Measurements from ENCODE around the gene SMOC2.
A peak's percentile ranks its signal among the peaks of the same experiment; 100 is the strongest.
"Not testable (repeated sequence)": the region's sequence is repeated elsewhere in the genome, so short reads cannot be mapped to it uniquely, and the experiment has no call there.

Gene SMOC2

GRCh38 chr6:168683621-168684020 is 242.6 kb downstream of the SMOC2 start:
- DNase-seq (ENCODE audit: low spot score): peak; percentile 34

GRCh38 chr6:168684471-168684870 is 243.5 kb downstream of the SMOC2 start:
- DNase-seq (ENCODE audit: low spot score): no peak

GRCh38 chr6:168684906-168685305 is 243.9 kb downstream of the SMOC2 start:
- no peak for DNase-seq (ENCODE audit: low spot score)

- DNase-seq (ENCODE audit: low spot score): no peak
Observed at GRCh38 chr6:168686029-168686738, 245.2 kb downstream of the SMOC2 start.

- no peak for DNase-seq (ENCODE audit: low spot score)
Observed at GRCh38 chr6:168686831-168687730, 246.1 kb downstream of the SMOC2 start.

GRCh38 chr6:168690271-168690670 is 249.3 kb downstream of the SMOC2 start:
- DNase-seq (ENCODE audit: low spot score): no peak

GRCh38 chr6:168691774-168692173 is 250.8 kb downstream of the SMOC2 start:
- no peak for DNase-seq (ENCODE audit: low spot score)

GRCh38 chr6:168692193-168692914 is 251.4 kb downstream of the SMOC2 start:
- DNase-seq (ENCODE audit: low spot score): no peak

GRCh38 chr6:168692915-168693257 is 251.9 kb downstream of the SMOC2 start:
- not testable (repeated sequence) for DNase-seq (ENCODE audit: low spot score)

GRCh38 chr6:168694797-168695196 is 253.8 kb downstream of the SMOC2 start:
- DNase-seq (ENCODE audit: low spot score): not testable (repeated sequence)

GRCh38 chr6:168695701-168696100 is 254.7 kb downstream of the SMOC2 start:
- no peak for DNase-seq (ENCODE audit: low spot score)

GRCh38 chr6:168698923-168699322 is 257.9 kb downstream of the SMOC2 start:
- no peak for DNase-seq (ENCODE audit: low spot score)

- peak; percentile 78 for DNase-seq (ENCODE audit: low spot score)
Observed at GRCh38 chr6:168699631-168700295, 258.8 kb downstream of the SMOC2 start.

- no peak for DNase-seq (ENCODE audit: low spot score)
Observed at GRCh38 chr6:168700880-168701279, 259.9 kb downstream of the SMOC2 start.

GRCh38 chr6:168703990-168704389 is 263.0 kb downstream of the SMOC2 start:
- DNase-seq (ENCODE audit: low spot score): peak; percentile 26

GRCh38 chr6:168704678-168705077 is 263.7 kb downstream of the SMOC2 start:
- no peak for DNase-seq (ENCODE audit: low spot score)

- not testable (repeated sequence) for DNase-seq (ENCODE audit: low spot score)
Observed at GRCh38 chr6:168705271-168705670, 264.3 kb downstream of the SMOC2 start.

GRCh38 chr6:168706471-168707177 is 265.6 kb downstream of the SMOC2 start:
- no peak for DNase-seq (ENCODE audit: low spot score)

GRCh38 chr6:168708526-168708925 is 267.5 kb downstream of the SMOC2 start:
- no peak for DNase-seq (ENCODE audit: low spot score)

- DNase-seq (ENCODE audit: low spot score): no peak
Observed at GRCh38 chr6:168708984-168709383, 268.0 kb downstream of the SMOC2 start.

- DNase-seq (ENCODE audit: low spot score): no peak
Observed at GRCh38 chr6:168709390-168709789, 268.4 kb downstream of the SMOC2 start.
